Astrocyte (in vitro differentiated cells and primary cell): ENCODE results near the gene RNF186.

ENCODE experiments used
- CTCF ChIP-seq: IDR thresholded peaks from 2 replicates; pipeline ENCODE4 v1.5.1; 2011; ENCODE audit warnings: low read depth, mild to moderate bottlenecking, inconsistent platforms, low read length, moderate library complexity; ENCODE audit not compliant: insufficient read depth
- EZH2 ChIP-seq: IDR thresholded peaks from 2 replicates; pipeline ENCODE4 v1.6.1; 2012; ENCODE audit warnings: mild to moderate bottlenecking, low read length, inconsistent platforms; ENCODE audit not compliant: insufficient read depth

GRCh38 chr1:19819701-19820100 is 4.6 kb upstream of the RNF186 start:
- no peak for TF ChIP-seq CTCF
- TF ChIP-seq EZH2, result no peak
